Measurements from ENCODE around the gene OSBPL10.

OSBPL10 gene

GRCh38 chr3:31766669-31767068, 214.4 kb downstream of the OSBPL10 start:
- no peak for DNase-seq

- DNase-seq = no peak
Observed at GRCh38 chr3:31765871-31766270, 215.2 kb downstream of the OSBPL10 start.

DNA sequence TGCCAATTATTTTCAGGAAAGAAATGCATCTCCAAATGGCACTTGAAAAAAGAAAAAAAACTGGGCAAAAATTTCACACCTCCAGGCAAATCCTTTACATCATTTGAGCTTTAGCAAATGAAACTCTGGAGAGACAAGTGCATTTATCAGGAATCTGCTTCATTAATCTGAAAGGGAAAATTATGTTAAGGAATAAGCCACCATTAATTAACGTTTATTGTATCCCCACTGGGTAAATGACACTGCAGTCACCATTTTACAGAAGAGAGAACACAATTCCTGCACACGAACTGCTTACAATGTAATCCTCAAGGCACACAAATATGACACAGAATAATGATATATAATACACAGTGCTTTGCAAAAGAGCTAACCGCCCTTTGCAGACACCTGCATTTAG, 217.3 kb downstream of the OSBPL10 start:
- DNase-seq = no peak

DNA sequence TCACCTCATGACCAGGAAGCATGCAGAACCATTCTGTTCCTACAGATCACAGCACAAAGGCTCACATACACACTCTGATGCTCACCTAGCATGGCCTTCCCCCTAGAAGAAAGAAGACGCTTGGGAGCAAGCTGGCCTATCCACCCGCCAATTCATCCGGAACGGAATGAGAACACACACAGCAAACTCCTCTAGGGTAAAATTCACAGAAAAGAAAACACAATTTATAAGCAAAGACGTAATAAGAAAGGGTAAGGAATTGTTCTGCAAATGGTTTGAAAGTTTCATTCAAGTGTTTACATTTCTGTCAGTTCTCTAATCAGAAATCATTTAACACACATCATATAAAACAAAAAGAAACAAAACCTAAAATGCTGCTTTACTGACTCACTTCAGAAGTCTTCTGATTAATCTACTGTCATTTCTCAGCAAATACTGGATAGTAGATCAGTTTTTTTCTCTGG, 218.1 kb downstream of the OSBPL10 start:
- no peak for DNase-seq

- DNase-seq = no peak
Observed at GRCh38 chr3:31762097-31762764, 218.8 kb downstream of the OSBPL10 start.

GRCh38 chr3:31760654-31761053, 220.4 kb downstream of the OSBPL10 start:
- no peak for DNase-seq

- DNase-seq = no peak
Observed at GRCh38 chr3:31758322-31758965, 222.6 kb downstream of the OSBPL10 start.

DNA sequence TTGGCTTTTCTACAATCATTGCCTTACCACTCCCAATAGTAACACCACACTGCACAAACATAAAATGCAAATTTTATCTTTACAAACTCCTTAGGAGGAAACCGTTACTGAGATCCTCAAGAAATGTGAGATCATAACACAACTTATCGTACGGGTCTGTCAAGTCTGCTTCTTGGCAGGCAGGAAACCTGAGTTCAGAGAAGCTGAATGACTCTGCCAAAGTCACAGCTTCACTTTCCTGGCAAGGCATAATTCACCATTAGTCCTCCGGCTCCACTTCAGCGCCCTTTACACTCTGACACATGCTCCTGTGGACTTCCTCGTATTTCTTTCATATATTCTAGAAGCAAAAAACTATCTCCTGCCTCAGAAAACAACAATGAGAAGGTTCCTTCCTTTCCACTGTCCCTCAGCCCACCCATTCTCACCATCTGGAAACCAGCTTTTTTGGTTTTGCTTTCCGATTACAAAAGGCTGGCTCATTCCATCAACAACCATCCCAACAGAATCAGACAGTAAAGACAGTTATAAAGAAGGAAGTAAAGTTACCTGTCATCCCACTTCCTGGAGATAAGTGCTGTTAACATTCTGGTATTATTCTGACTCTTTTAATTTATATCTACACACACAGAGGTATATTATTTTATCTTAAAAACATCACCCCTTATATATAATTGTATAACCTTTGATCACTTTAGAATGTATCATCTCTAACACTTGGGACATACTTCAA, 225.0 kb downstream of the OSBPL10 start:
- DNase-seq = no peak

DNA sequence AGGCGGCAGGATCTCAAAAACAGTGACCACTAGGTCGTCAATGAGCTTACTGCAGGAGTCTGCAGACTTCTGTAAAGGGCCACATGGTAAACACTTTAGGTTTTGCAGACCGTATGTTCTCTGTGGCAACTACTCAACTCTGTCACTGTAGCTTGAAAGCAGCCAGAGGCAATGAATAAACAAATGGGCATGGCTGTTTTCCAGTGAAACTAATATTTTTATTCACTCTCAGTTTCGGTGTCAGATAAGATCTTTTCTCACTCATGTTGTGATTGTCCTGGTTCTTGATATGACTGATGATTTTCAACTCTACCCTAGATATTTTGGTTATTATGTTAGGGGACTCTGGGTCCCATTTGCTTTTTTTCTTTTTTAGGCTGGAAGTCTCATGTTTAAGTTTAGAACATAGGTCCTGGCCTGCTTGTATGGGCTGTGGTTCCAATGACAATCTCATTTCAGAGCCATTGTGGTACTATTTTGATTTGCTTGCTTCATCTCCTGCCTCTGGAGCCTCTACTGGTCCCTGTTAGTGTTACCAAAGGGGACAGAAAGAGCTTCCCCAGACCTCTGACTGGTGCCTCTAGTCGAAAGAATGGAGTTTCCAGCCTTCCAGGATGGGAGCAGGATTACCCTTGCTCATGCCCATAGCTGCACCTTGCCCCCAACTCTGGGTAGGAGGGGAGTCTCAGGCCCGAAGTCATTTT, 226.3 kb downstream of the OSBPL10 start:
- DNase-seq = no peak

DNA sequence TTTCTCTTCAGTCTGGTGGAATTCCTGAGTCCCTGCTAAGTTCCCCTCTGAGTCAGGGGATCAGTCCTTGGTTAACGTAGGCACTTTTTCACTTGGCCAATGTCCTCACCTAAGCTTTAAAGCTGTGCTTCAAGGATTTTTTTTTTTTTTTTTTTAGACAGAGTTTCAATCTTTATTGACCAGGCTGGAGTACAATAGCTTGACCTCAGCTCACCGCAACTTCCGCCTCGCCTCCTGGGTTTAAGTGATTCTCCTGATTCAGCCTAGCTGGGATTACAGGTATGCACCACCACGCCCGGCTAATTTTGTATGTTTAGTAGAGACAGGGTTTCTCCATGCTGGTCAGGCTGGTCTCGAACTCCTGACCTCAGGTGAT, 228.0 kb downstream of the OSBPL10 start:
- no peak for DNase-seq

- DNase-seq = no peak
Observed at GRCh38 chr3:31752305-31753049, 228.6 kb downstream of the OSBPL10 start.

- DNase-seq = no peak
Observed at GRCh38 chr3:31750341-31750740, 230.7 kb downstream of the OSBPL10 start.

DNA sequence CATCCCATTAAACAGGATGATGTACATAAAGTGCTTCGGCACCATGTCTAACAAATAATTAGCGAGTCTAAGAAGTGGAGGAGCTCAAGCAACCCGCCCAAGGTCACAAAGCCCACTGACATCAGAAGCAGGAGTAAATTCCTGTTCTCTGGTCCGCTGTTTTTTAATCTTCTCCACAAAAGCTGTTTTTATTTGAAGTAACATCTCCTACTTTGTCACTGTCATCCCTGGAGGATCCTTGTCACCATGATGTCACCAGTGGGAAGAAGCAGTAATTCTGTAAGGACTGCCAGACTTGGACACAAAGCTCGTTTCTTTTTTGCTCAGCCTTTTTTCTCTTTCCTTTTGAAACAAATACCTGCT, 232.1 kb downstream of the OSBPL10 start:
- DNase-seq = no peak

GRCh38 chr3:31748281-31748932, 232.7 kb downstream of the OSBPL10 start:
- DNase-seq = no peak

DNA sequence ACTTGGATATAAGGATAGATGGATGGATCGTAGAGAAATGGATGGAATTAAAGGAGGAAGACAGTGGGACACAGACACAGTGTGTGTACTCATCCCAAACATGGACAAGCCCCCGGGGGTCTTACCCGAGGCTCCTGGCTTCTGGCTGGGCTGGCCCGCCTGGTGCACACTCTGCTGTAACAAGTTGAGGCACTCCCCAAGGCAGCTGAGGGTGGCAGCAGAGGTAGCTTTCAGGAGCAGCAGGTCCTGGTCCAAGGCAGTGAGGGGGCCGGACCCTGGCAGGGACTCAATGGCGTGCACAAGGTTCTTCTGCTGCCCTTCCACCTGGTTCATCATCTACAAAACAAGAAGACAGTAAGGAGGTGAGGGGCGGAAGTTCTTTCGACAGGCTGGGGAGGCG, 233.3 kb downstream of the OSBPL10 start:
- DNase-seq = no peak

- no peak for DNase-seq
Observed at GRCh38 chr3:31744913-31745312, 236.1 kb downstream of the OSBPL10 start.

GRCh38 chr3:31743331-31744089, 237.6 kb downstream of the OSBPL10 start:
- no peak for DNase-seq

- no peak for DNase-seq
Observed at GRCh38 chr3:31740397-31740796, 240.7 kb downstream of the OSBPL10 start.

DNA sequence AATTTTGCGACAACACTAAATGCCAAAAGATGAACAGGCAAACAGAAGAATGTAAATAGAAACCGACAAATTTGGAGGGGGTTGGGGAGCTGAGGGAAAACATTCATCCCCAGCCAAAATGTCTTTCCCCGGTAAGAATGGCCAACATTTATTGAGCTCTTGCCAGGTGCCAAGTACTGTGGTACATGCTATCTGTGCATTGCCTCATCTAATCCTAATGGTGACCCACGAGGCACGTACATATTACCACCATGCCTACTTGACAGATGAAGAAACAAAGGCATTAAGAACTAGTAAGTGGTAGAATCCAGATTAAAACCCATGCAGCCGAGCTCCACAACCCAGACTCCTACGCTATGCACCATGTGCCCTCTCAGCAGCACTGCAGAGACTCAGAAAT, 242.7 kb downstream of the OSBPL10 start:
- no peak for DNase-seq

GRCh38 chr3:31735667-31736066, 245.4 kb downstream of the OSBPL10 start:
- no peak for DNase-seq

DNA sequence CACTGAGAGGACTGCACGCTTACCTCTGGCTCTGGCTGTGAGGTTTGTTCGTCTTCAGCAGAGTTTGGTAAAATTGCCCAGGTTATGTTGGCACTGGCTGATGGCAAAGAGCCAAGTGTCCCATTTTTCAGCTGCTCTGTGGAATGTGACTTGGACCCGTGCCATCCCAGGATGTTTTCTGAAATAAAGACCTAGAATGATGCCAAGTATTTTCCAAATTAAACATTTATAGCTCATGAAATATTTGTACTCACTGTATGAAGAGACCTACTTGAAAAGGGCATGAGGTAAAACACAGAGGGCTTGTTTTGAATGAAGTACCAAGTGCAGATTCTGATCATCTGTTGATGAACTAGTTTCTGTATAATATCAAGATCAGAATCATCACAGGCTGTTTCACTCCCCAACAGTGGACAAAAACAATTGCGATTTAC, 247.8 kb downstream of the OSBPL10 start:
- DNase-seq = no peak
